Ishikawa (cell line): ENCODE data around the gene AIPL1.

Experiments used
- EGR1 ChIP-seq: IDR thresholded peaks from 2 replicates; pipeline ENCODE4 v1.6.1; 2012
- EP300 ChIP-seq: IDR thresholded peaks from 2 replicates; pipeline ENCODE4 v1.6.1; 2012; ENCODE audit warnings: borderline replicate concordance
- FOXM1 ChIP-seq: IDR thresholded peaks from 2 replicates; pipeline ENCODE4 v1.6.1; 2012; ENCODE audit warnings: low read depth, borderline replicate concordance
- RAD21 ChIP-seq: IDR thresholded peaks from 2 replicates; pipeline ENCODE4 v1.6.1; 2012; ENCODE audit warnings: low read depth
- TCF12 ChIP-seq: IDR thresholded peaks from 2 replicates; pipeline ENCODE4 v1.6.1; 2012; ENCODE audit warnings: low read depth

DNA sequence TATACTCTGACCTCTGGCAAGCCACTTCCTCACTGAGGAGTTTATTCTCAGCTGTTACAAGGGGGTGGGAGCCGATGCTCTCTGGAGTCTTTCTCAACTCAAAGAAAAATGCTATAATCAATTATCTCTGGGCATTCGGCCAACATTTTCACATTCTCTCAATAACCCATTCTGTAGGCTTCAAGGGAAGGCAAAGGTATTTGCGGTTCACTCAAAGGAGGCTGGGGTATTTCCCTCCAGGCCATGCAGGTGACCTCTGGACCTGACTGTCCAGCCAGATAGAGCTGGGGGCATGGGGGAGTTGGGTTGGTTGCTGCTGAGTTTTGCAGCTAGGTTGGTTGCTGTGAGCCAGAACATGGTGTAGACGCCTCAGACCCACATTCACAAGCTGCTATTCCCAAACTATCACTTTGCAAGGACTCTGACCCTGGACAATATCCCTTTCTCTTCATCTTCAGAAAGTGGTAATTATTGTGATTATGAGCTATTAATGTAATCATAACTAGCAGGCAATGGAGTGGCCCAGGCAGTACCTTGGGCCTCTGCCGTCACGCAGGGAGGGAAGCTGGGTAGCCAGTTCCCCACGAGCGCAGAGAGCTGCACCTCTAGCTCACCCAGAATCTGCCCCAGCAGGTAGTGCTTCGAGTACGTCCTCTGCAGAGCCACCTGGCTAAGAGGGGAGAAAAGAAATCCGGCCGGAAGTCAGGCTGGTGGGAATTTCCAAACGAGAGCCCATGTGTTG is 42.1 kb downstream of the AIPL1 start:
- no peak for TF ChIP-seq EP300
- TF ChIP-seq EGR1: no peak
- TF ChIP-seq RAD21: no peak
- TF ChIP-seq TCF12: no peak
- no peak for TF ChIP-seq FOXM1
